IgD-negative memory B cell (primary cell): ENCODE measurements around the gene XRCC5. TPM values are rescaled to one million over a fixed set of nuclear protein-coding genes. Genes with fewer than 3 reads are reported as not detected.
"Not testable (repeated sequence)": the region's sequence is repeated elsewhere in the genome, so short reads cannot be mapped to it uniquely, and the experiment has no call there.

ENCODE experiments used
- H3K27ac Mint-ChIP-seq, 3 donors: one replicate each; pipeline ENCODE4 v1.8.0; 2020 to 2022; ENCODE audit warnings: mild to moderate bottlenecking in 3 of 3, mixed read lengths in 3 of 3, moderate library complexity in 1 of 3
- H3K27me3 Mint-ChIP-seq: one replicate; pipeline ENCODE4 v1.8.0; 2021; ENCODE audit warnings: mixed read lengths
- H3K36me3 Mint-ChIP-seq: one replicate; pipeline ENCODE4 v1.8.0; 2020; ENCODE audit warnings: mild to moderate bottlenecking, mixed read lengths
- H3K4me1 Mint-ChIP-seq, 3 donors: one replicate each; pipeline ENCODE4 v1.8.0; 2020 to 2022; ENCODE audit warnings: mixed read lengths in 3 of 3, mild to moderate bottlenecking in 1 of 3
- H3K4me3 Mint-ChIP-seq, 4 donors: one replicate each; pipeline ENCODE4 v1.8.0; 2020 to 2022; ENCODE audit warnings: mild to moderate bottlenecking in 4 of 4, mixed read lengths in 4 of 4, moderate library complexity in 3 of 4
- H3K9me3 Mint-ChIP-seq, 3 donors: one replicate each; pipeline ENCODE4 v1.8.0; 2020 to 2021; ENCODE audit warnings: mixed read lengths in 3 of 3, mild to moderate bottlenecking in 1 of 3
- polyA plus RNA-seq: library from polyadenylated mRNA; unstranded; fragments of 300-500 nt; fragmentation: Illumina TruSeq; gene quantifications from one replicate; pipeline ENCODE4 v1.2.3, GENCODE V29; 2021

Gene XRCC5
- polyA plus RNA-seq, 1 donor from 2014 or later: 234 TPM

GRCh38 chr2:216119986-216120385 is 10.8 kb downstream of the XRCC5 start:
- H3K4me3 Mint-ChIP-seq: peak overlapping the region in 1 of 4 donors; percentile 39
- H3K27me3 Mint-ChIP-seq: no peaks in the 10 kb centered on the region
- H3K27ac Mint-ChIP-seq: no peak overlapping the region
- peaks cover 6% of the 10 kb centered on the region for H3K36me3 Mint-ChIP-seq
- H3K9me3 Mint-ChIP-seq: no peaks in the 10 kb centered on the region
- H3K4me1 Mint-ChIP-seq: peaks cover 10 to 35% (median 14%) of the 10 kb centered on the region in 3 donors

- Mint-ChIP-seq H3K9me3 (no peaks in the 10 kb centered on the region), H3K4me1 (peaks cover 5 to 29% (median 9%) of the 10 kb centered on the region in 3 donors), H3K36me3 (peaks cover 4% of the 10 kb centered on the region), H3K27me3 (no peaks in the 10 kb centered on the region), H3K4me3 (no peak overlapping the region), H3K27ac (peak overlapping the region in 1 of 3 donors; percentile 33)
Observed at GRCh38 chr2:216121255-216121654, 12.1 kb downstream of the XRCC5 start.

DNA sequence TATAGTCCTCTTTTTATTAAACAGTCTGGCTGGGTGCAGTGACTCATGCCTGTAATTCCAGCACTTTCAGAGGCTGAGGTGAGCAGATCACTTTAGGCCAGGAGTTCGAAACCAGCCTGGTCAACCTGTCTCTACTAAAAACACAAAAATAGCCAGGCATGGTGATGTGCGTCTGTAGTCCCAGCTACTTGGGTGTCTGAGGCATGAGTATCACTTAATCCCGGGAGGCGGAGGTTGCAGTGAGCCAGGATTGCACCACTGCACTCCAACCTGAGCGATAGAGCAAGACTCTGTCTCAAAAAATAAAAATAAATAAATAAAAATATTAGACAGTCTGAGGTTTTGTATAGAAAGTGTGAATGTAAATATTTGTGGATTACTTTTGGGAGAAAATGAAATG is 17.8 kb downstream of the XRCC5 start:
- Mint-ChIP-seq H3K27ac (no peak overlapping the region), H3K36me3 (no peaks in the 10 kb centered on the region), H3K4me3 (no peak overlapping the region), H3K9me3 (no peaks in the 10 kb centered on the region), H3K27me3 (no peaks in the 10 kb centered on the region), H3K4me1 (peaks cover 2 to 11% (median 5%) of the 10 kb centered on the region in 3 donors)

- no peaks in the 10 kb centered on the region for H3K27me3 Mint-ChIP-seq
- peaks cover 3% of the 10 kb centered on the region for H3K36me3 Mint-ChIP-seq
- H3K27ac Mint-ChIP-seq: no peak overlapping the region
- no peak overlapping the region for H3K4me3 Mint-ChIP-seq
- peaks cover 2 to 15% (median 11%) of the 10 kb centered on the region in 3 donors for H3K4me1 Mint-ChIP-seq
- no peaks in the 10 kb centered on the region for H3K9me3 Mint-ChIP-seq
Observed at GRCh38 chr2:216130346-216130971, 21.3 kb downstream of the XRCC5 start.

DNA sequence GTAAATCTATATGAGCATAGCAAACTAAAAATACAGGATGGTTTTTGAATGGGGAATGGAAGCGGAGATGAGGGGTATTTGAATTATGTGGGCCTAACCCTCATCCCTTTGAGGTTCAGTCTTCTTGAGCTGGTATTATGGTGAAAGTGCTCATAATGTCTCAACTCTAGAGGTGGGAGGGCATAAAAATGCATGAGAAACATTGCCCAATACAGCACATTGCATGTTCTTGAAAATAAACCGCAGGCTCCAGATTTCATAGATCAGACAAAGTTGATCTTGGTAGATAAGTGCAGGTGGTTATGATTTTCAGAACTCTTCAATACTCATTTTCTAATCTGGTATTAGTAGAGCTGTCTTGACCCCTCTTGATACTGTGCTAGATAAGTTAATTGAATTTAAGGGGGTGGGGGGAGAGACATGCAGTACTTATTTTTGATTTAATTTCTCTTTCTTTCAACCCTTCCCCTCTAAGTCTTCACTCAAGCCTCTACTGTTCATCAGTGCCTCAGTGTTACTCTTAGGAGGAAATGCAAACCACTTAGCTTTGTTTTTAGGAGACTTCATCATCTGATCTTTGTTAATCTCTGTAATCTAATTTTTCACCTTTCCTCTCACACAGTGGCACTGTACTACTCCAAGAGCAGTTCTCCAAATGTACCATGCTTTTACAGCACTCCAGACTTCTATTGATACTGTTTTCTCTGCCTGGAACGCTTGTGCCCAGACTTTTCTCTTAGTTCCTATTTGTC is 22.2 kb downstream of the XRCC5 start:
- Mint-ChIP-seq H3K4me1 (peaks cover 2 to 15% (median 9%) of the 10 kb centered on the region in 3 donors), H3K27me3 (no peaks in the 10 kb centered on the region), H3K36me3 (peaks cover 3% of the 10 kb centered on the region), H3K4me3 (no peak overlapping the region), H3K27ac (no peak overlapping the region), H3K9me3 (no peaks in the 10 kb centered on the region)

- Mint-ChIP-seq H3K27ac (peak overlapping the region in 1 of 3 donors; percentile 34), H3K27me3 (no peaks in the 10 kb centered on the region), H3K4me1 (peaks cover 0 to 15% (median 9%) of the 10 kb centered on the region in 3 donors), H3K4me3 (no peak overlapping the region), H3K9me3 (no peaks in the 10 kb centered on the region), H3K36me3 (peaks cover 3% of the 10 kb centered on the region)
Observed at GRCh38 chr2:216132585-216132984, 23.4 kb downstream of the XRCC5 start.

DNA sequence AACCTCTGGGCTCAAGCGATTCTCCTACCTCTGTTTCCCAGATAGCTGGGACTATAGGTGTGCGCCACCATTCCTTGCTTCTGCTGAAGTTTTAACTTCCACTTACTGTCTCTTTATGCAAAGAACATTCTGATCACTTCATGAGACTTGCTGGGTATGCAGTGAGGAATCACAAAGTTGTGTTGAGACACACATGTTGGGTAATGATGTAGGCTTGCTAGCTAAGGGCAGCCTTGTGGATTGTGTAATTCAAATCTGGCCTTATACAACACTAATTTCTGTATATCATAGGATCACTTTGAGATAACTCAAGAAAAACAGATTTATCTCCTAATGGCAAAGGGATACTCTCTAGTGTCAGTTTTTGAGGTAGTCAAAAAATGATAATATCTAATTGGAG is 24.2 kb downstream of the XRCC5 start:
- H3K4me3 Mint-ChIP-seq: no peak overlapping the region

DNA sequence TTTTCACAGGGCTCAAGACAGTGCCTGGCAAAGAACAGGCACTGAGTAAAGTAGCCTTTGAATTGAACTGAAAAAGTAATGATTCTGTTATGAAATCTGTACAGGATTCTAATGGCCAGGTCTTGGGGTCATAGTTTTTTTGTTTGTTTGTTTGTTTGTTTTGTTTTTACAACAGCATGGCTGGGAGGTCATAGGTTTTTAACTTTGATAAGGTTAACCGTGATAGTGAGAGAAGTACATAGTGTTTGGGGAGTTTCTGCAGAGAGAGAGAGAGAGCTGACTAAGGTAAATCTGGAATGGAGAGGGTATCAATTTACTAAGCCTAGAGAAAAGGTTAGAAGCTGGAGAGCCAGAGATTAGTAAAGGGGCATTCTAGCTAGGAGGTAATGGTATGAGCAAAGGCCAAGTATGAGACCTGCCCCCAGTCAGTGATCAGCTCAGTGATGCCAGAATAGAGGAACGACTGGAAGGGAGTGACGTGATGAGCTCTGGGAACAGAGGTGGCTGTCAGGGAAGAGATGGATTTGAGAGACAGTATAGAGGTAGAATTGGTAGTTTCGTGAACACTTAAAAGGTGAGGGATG is 25.9 kb downstream of the XRCC5 start:
- Mint-ChIP-seq H3K4me3 (no peak overlapping the region), H3K36me3 (peaks cover 3% of the 10 kb centered on the region), H3K27me3 (no peaks in the 10 kb centered on the region), H3K9me3 (no peaks in the 10 kb centered on the region), H3K4me1 (peaks cover 0 to 10% (median 4%) of the 10 kb centered on the region in 3 donors), H3K27ac (peak overlapping the region in 2 of 3 donors; percentile 68 to 80)

More for the DNA sequence above, 24.2 kb downstream of the XRCC5 start:
- Mint-ChIP-seq H3K36me3 (peaks cover 3% of the 10 kb centered on the region), H3K27me3 (no peaks in the 10 kb centered on the region), H3K9me3 (no peaks in the 10 kb centered on the region), H3K4me1 (peaks cover 0 to 15% (median 9%) of the 10 kb centered on the region in 3 donors), H3K27ac (no peak overlapping the region)

- no peaks in the 10 kb centered on the region for H3K9me3 Mint-ChIP-seq
- H3K4me3 Mint-ChIP-seq: no peak overlapping the region
- peaks cover 0 to 3% (median 1%) of the 10 kb centered on the region in 3 donors for H3K4me1 Mint-ChIP-seq
- H3K27me3 Mint-ChIP-seq: no peaks in the 10 kb centered on the region
- H3K27ac Mint-ChIP-seq: peak overlapping the region in 1 of 3 donors; percentile 50
- peaks cover 4% of the 10 kb centered on the region for H3K36me3 Mint-ChIP-seq
Observed at GRCh38 chr2:216139884-216140283, 30.7 kb downstream of the XRCC5 start.

GRCh38 chr2:216141516-216141915 is 32.4 kb downstream of the XRCC5 start:
- not testable (repeated sequence) for H3K4me3 Mint-ChIP-seq, H3K27ac Mint-ChIP-seq, H3K27me3 Mint-ChIP-seq, H3K9me3 Mint-ChIP-seq, H3K36me3 Mint-ChIP-seq, H3K4me1 Mint-ChIP-seq

- Mint-ChIP-seq H3K4me3 (no peak overlapping the region), H3K9me3 (no peaks in the 10 kb centered on the region), H3K4me1 (peaks cover 0 to 3% (median 0%) of the 10 kb centered on the region in 3 donors), H3K27ac (no peak overlapping the region), H3K36me3 (peaks cover 1% of the 10 kb centered on the region), H3K27me3 (no peaks in the 10 kb centered on the region)
Observed at GRCh38 chr2:216142540-216142939, 33.4 kb downstream of the XRCC5 start.

DNA sequence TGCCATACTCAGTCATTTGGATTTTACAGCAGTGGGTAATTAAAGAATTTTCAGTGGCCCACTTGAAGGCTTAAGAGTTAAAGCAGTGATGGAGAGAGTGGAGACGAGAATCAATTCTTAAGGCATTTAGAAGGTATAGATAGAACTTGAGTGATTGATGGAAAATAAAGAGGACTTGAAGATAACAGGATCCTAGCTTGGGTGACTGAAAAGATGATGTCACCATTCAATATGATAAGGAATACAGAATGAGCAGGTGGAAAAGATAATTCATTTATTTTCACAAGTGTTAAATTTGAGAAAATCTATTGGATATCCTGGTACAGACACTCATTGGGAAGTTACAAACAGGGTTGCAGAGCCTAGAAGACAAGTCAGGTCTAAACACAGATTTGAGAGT is 35.2 kb downstream of the XRCC5 start:
- Mint-ChIP-seq H3K36me3 (peaks cover 1% of the 10 kb centered on the region), H3K4me1 (peaks cover 0 to 3% (median 0%) of the 10 kb centered on the region in 3 donors), H3K4me3 (no peak overlapping the region), H3K27me3 (no peaks in the 10 kb centered on the region), H3K9me3 (no peaks in the 10 kb centered on the region), H3K27ac (no peak overlapping the region)

DNA sequence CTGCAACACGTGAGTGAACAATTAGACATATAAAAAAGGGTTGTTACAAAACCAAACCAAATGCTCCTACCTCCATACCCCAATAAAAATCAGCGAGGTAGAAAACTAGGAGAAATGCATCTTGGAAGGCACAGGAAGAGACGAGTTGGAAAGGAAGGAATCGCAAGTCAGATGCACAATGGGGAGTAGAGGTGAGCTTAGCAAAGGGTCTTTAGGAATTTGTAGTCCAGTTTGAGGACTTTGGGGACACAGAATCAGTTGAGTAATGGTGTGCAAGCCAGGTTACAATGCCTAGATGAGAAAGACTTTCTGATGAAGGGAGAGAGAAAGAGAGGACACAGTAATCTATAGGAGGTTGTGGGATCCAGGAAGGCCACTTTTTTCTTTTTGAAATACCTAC is 35.7 kb downstream of the XRCC5 start:
- H3K4me3 Mint-ChIP-seq: no peak overlapping the region
- no peaks in the 10 kb centered on the region for H3K27me3 Mint-ChIP-seq
- no peak overlapping the region for H3K27ac Mint-ChIP-seq
- peaks cover 0 to 3% (median 2%) of the 10 kb centered on the region in 3 donors for H3K4me1 Mint-ChIP-seq
- peaks cover 1% of the 10 kb centered on the region for H3K36me3 Mint-ChIP-seq
- no peaks in the 10 kb centered on the region for H3K9me3 Mint-ChIP-seq

- Mint-ChIP-seq H3K27ac (peak overlapping the region in 1 of 3 donors; percentile 81), H3K27me3 (no peaks in the 10 kb centered on the region), H3K4me1 (peaks cover 0 to 4% (median 0%) of the 10 kb centered on the region in 3 donors), H3K4me3 (no peak overlapping the region), H3K9me3 (no peaks in the 10 kb centered on the region), H3K36me3 (no peaks in the 10 kb centered on the region)
Observed at GRCh38 chr2:216146573-216146972, 37.4 kb downstream of the XRCC5 start.
